Stimulated activated CD4-positive, alpha-beta T cell treated with anti-CD3 and anti-CD28 coated beads, Interleukin-2, amount 100 ng/mL, for 48 hours (primary cell): ENCODE data around the gene FAM111A.

ENCODE experiments used
- DNase-seq, 2 donors: peaks; one replicate each; pipeline ENCODE4 v3.0.0-alpha.2; 2020

Gene FAM111A

DNA sequence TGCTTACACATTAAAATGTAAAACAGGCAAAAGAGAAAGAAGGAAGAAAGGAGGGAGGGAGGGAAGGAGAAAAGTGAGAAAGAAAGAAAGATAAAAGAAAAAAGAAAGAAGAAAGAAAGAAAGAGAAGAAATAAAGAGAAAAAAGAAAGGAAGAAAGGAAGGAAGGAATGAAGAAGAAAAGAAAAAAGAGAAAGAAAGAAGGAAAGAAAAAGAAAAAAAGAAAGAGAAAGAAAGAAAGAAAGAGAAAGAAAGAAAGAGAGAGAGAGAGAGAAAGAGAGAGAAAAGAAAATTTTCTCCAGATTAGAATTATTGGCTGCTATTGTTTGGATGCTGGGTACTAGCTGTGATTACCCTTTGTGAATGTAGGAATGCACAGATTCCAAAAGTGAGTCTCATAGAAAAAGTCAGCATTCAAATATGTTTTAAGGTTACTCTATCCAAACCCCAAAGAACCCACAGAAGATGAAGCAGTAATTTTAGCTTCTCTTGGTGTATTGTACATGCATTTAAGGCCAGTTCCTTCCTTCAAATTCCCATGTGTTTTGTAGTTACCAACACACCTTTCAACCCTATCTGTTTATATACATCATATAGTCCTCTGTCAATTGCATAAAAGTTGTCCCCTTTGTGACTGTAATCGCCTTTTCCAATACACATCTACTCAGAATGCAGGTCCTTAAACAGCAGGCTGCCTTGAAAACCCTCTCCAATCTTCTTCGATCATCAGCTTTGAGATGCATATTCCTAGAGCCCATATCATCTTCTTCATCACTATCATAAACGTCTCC, 789 bp upstream of the FAM111A start:
- no peak for DNase-seq

GRCh38 chr11:59144096-59144495, 1.4 kb downstream of the FAM111A start:
- DNase-seq, result no peak

DNA sequence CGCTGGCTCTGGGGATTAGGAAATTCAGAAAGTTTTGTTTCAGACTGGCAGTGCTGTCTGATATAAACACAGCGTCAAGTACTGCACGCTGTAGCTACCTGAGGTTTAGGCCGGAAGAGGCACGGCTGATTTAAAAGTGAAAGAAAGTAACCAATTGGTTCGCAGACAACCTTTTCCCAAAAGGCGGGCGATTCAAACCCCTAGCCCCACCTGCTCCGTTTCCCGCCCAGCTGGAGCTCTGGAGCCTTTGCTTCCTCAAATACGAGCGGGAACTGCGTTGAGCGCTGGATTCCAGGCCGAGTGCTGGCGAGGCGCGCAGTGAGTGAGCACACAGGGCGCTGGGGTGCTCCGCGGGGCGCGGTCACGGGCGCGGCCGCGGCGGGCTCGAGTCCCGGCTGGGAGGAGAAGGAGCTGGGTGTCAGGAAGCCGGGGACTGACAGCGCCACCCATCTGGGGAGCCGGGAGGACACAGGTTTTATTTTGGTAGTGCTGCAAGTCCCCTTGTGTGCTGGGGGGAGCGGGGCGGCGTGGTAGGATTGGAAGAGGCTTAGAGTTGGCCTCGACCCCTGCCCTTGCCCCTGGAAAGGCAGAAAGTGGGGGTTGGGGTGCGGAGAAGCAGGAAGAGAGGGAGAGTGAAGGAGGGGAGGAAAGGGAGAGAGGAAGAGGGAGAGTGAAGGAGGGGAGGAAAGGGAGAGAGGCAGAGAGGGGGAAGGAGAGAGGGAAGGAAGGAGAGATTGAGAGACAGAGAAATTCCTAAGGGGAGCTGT, 2.1 kb downstream of the FAM111A start:
- peak; percentile 63 to 65 for DNase-seq

- no peak for DNase-seq
These were observed 2.9 kb downstream of the FAM111A start for GRCh38 chr11:59145534-59145933.

DNA sequence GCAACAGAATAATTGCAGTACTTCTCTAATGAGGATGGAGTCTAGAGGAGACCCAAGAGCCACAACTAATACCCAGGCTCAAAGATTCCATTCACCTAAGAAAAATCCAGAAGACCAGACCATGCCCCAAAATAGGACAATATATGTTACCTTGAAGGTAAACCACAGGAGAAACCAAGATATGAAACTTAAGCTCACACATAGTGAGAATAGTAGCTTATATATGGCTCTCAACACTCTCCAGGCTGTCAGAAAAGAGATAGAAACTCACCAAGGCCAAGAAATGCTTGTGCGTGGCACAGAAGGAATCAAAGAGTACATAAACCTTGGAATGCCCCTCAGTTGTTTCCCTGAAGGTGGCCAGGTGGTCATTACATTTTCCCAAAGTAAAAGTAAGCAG, 9.1 kb downstream of the FAM111A start:
- DNase-seq, result no peak

- no peak for DNase-seq
These were observed 9.8 kb downstream of the FAM111A start for GRCh38 chr11:59152312-59152951.

- DNase-seq, result no peak
These were observed 12.0 kb downstream of the FAM111A start for GRCh38 chr11:59154610-59155009.

- no peak for DNase-seq
These were observed 14.8 kb downstream of the FAM111A start for GRCh38 chr11:59157433-59157832.

GRCh38 chr11:59158206-59159068, 15.8 kb downstream of the FAM111A start:
- peak; percentile 49 to 55 for DNase-seq

GRCh38 chr11:59164028-59164427, 21.4 kb downstream of the FAM111A start:
- DNase-seq, result no peak

DNA sequence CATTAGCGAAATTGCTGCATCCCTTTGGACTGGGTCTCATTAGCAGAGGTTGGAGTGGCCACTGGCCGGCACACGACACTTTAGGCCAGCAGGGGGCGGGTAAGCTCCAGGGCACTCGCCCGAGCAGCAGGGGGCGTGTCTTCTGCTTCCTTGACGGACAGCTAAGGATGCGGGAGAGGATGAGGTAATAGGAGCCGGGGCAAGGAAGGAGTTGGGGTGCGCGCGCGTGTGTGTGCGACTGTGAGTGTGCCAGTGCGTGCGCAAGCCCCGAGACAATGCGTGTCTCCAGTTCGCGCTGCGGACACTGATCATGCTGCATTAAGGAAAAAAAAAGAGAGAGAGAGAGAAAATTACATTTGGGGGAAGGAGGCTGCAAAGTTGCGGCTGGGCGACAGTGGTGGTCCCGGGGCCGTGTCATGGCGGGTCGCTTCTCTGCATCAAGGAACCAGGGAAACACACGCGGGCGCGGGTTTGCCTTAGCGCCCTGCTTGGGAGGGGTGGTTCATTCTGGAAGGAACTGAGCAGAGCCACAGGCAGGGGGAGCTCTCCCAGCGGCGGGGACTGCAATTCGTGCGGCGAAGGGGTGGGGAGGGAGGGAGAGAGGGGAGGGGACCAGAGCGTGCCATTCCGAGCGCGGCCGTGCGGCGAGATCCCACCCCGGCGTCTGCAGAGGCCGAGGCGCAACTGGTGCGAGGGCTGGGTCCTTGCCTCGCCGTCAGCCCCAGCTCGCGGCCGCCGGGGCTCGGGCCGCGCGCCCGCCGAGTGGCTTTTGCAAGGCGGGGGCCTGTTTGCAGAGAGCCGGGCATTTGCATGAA, 29.1 kb downstream of the FAM111A start, which contains the start of gene DTX4:
DTX4 (plus strand) TSS at position 625 of the 815 bp plus-strand sequence. CDS start 464 bp downstream, outside the sequence.
- peak; percentile 89 for DNase-seq

GRCh38 chr11:59172345-59173079, 29.9 kb downstream of the FAM111A start:
- DNase-seq, result no peak

DNA sequence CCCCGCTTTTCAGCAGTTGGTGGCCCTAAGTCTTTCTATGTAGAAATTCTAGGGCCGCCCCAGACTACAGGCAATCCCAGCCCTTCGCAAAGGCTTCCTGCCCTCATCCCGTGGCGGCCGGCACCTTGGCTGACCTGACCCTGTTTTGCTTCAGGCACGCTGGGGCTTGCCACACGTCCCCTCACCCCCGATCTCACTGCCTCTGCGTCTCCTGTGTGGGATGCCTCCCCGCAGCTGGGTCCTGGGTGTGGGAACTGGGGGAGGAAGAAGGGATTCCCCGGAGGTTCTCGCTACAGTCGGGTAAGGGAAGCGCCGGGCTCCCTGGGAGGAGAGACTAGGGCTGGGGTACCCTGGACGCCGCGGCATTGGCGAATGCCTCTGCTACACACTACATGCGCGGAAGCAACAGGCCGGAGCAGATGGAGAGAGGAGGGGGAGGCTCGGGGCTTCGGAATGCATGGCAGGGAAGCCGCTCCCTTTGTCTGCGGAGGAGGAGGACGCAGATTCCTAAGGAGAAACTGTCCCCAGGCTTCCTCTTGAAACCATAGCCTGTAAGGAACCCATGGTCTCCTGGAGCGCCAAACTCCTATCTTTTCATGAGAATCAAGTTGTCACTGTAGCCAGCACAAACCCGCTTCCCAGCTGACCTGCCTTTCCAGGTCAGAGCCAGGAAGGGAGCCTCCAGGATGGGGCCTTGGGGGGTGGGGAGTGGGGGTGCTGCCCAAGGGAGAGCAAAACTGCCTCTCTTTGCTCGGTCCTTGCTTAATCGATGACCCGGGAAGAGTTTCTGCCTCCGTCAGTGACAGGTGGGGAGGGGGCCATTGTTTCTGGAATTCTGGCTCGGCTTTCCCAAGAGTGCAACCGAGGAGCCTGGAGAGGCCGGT, 30.7 kb downstream of the FAM111A start:
- no peak for DNase-seq

GRCh38 chr11:59173964-59174663, 31.5 kb downstream of the FAM111A start:
- no peak for DNase-seq

DNA sequence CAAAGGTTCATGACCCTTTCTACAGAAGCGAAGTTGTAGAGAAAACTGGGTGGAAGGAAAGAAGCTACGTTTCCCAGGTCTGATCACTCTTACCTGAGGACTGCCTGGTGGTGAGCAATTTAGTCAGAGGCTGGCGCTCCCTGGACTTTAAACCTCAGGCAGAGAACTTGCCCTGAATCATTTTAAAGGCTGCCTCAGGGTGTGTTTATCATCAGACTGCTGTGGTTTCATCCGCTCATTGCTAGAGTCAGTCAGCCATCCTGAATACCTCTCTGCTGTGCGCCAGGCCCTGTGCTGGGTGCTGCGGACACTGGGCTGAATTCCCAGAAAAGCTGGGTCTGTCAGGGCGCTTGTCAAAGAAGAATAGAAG, 32.0 kb downstream of the FAM111A start:
- DNase-seq, result no peak

DNA sequence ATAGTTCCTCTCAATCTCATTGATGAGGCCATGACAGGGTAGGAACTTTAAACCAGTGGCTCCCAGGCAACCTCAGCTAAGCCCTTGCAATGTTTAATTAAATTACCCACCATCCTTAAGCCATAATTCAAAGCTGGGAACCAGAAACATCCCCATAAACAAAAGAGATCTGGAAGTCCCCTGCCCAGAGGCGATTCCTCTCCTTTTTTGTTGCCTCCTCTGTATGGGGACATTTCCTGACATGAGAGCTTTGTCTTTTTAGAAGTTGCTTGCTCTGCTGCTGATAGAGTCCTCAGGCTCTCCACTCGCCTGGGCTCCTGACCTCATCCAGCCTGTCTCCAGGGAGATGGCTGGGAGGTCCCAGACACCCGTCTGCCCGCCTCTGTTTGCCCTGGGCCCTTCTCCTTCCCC, 32.4 kb downstream of the FAM111A start:
- DNase-seq, result no peak

GRCh38 chr11:59176330-59176729, 33.7 kb downstream of the FAM111A start:
- no peak for DNase-seq

GRCh38 chr11:59178402-59178801, 35.7 kb downstream of the FAM111A start:
- DNase-seq, result no peak

- no peak for DNase-seq
These were observed 36.5 kb downstream of the FAM111A start for GRCh38 chr11:59179121-59179520.
